A172 (cell line): ENCODE results near the gene TDRD3. TPM values are rescaled to one million over a fixed set of nuclear protein-coding genes. Genes with fewer than 3 reads are reported as not detected.

Source experiments
- total RNA-seq: library from RNA; depleted of rRNA; stranded (reverse); fragments of >200 nt; shearing (Covaris generic); gene quantifications from 2 replicates; pipeline ENCODE4 v1.2.3, GENCODE V29; 2014; rRNA removed

TDRD3 gene
- total RNA-seq, 1 experiment from 2014 or later, result 15.5 TPM

Other genes with a start within 250 kb of the TDRD3 start
- 25.6 and 27.1 TPM in 2 replicates for gene DIAPH3, start 233.3 kb upstream of the TDRD3 start, total RNA-seq